Measurements from ENCODE around the gene GLE1. TPM values are rescaled to one million over a fixed set of nuclear protein-coding genes. Genes with fewer than 3 reads are reported as not detected.
"Not testable (repeated sequence)": the region's sequence is repeated elsewhere in the genome, so short reads cannot be mapped to it uniquely, and the experiment has no call there.

The GLE1 gene
- total and polyA plus RNA-seq, 2 donors, result 13.5 to 19.2 TPM

DNA sequence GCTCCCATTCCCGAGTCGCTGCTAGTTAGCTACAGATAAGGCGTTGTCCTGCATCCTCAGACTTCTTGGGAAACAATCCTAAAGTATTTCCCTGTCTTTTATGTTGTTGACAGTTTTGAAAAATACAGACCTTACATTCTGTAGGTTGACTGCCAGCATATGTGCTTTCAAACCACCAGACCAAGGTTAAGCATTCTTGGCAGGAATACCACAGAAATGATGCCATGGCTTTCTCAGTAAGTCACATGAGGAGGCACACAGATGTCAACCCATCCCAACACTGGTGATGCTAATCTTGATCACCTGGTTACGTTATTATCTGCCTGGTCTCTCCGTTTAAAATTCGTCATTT is 871 bp downstream of the GLE1 start:
- Histone ChIP-seq H3K36me3 (ENCODE audit: insufficient read depth) (peaks cover 5% of the 10 kb centered on the region), H3K4me3 (ENCODE audit: low read depth, low read length) (peak overlapping the region; percentile 69), H3K4me1 (ENCODE audit: insufficient read depth) (no peaks in the 10 kb centered on the region), H3K27ac (ENCODE audit: low read depth) (no peak overlapping the region)
- DNase-seq (ENCODE audit: extremely low spot score), result no peak
- 23% methylated on average over 6 of the region's 6 CpGs for WGBS

DNA sequence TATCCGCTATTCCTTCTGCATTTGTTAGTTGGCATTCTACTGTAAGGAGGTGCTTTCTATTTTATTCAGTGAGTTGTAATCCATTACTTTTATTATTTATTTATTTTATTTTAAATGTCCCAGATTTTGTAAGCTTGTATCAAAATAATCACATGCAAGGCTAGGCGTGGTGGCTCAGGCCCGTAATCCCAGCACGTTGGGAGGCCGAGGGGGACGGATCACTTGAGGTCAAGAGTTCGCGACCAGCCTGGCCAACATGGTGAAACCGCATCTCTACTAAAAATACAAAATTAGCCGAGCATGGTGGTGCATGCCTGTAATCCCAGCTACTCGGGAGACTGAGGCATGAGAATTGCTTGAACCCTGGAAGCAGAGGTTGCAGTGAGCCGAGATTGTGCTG is 1.4 kb downstream of the GLE1 start:
- not testable (repeated sequence) for H3K4me1 ChIP-seq (ENCODE audit: insufficient read depth); H3K4me3 ChIP-seq (ENCODE audit: low read depth, low read length); H3K27ac ChIP-seq (ENCODE audit: low read depth); H3K36me3 ChIP-seq (ENCODE audit: insufficient read depth); DNase-seq (ENCODE audit: extremely low spot score)
- 76% methylated on average over 12 of the region's 12 CpGs for WGBS

DNA sequence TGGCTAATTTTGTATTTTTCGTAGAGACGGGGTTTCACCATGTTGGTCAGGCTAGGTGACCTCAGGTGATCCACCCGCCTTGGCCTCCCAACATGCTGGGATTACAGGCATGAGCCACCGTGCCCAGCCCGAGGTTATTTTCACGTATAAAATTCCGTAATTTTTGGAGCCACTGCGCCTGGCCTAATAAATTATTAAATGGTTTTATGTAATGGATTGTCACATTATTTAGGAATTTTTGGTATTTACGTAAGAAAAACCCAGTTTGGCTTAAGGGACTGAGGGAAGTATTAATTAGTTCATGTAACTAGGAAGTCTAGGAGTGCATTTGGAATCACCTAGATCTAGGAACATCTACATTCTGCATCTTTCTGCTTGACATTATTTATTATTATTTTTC is 8.3 kb downstream of the GLE1 start:
- H3K36me3 ChIP-seq (ENCODE audit: insufficient read depth), result peaks cover 7% of the 10 kb centered on the region
- no peak overlapping the region for H3K27ac ChIP-seq (ENCODE audit: low read depth)
- no peaks in the 10 kb centered on the region for H3K4me1 ChIP-seq (ENCODE audit: insufficient read depth)
- WGBS, result 95% methylated on average over 9 of the region's 9 CpGs
- DNase-seq (ENCODE audit: extremely low spot score), result no peak
- no peak overlapping the region for H3K4me3 ChIP-seq (ENCODE audit: low read depth, low read length)

DNA sequence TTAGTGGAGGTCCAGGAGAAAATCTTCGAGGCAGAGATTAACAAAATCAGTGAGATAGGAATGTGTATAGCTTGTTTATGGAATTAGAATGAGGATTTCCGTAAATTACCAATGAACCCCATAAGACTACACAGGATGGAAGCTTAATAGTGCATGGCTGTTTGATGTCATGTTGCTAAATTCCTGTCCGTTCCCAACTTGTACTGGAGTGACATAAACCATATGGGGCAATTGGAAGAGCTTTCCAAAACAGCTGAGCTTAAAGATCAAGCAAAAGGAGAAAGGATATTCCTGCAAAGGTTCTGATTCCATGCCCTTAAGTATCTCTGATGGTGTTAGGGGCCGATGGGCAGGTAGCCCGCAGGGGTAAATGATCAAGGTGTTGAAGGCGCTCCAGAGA is 17.4 kb downstream of the GLE1 start:
- WGBS, result 77% methylated on average over 6 of the region's 6 CpGs
- H3K36me3 ChIP-seq (ENCODE audit: insufficient read depth), result peaks cover 9% of the 10 kb centered on the region
- no peak for DNase-seq (ENCODE audit: extremely low spot score)
- H3K27ac ChIP-seq (ENCODE audit: low read depth), result no peak overlapping the region
- H3K4me1 ChIP-seq (ENCODE audit: insufficient read depth), result peaks cover 3% of the 10 kb centered on the region
- no peak overlapping the region for H3K4me3 ChIP-seq (ENCODE audit: low read depth, low read length)

DNA sequence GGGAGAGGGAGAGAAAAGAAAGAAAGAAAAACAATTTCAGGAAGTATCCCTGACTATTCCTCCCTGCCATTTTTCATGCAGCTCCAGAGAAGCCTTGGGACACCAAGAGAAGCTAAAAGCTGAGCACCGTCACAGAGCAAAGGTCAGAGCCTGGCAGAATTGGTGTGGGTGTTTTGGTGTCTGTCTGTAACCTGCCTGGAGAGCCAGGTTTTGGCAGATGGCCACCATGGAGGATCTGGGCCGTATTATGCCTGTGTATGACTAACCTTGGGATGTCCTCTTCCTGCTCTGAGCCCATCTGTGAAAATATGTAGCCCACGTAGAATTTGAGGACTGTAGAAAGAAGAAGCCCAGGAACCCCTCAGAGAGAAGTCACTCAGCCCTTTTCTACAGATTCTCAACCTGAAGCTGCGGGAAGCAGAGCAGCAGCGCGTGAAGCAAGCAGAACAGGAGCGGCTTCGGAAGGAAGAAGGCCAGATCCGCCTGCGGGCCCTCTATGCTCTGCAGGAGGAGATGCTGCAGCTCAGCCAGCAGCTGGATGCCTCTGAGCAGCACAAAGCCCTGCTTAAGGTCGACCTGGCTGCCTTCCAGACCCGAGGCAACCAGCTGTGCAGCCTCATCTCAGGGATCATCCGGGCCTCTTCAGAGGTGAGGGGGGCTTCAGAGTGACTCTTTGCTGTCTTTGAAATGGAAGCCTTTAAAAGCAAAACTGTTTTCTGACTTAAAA is 18.8 kb downstream of the GLE1 start:
- no peak for DNase-seq (ENCODE audit: extremely low spot score)
- no peak overlapping the region for H3K27ac ChIP-seq (ENCODE audit: low read depth)

DNA sequence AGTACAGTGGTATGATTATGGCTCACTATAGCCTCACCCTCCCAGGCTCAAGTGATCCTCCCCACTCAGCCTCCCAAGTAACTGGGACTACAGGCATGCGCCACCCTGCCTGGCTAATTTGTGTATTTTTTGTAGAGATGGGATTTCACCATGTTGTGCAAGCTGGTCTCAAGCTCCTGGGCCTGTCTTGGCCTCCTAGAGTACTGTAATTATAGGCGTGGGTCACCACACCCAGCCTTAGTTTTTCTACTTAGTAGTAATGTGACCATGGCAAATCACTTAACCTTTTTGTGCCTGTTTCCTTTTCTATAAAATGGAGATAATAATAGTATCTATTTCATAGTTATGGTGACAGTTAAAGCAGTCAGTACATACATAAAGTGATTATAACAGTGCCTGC is 22.2 kb downstream of the GLE1 start:
- H3K4me3 ChIP-seq (ENCODE audit: low read depth, low read length), result no peak overlapping the region
- 93% methylated on average over 2 of the region's 2 CpGs for WGBS
- H3K36me3 ChIP-seq (ENCODE audit: insufficient read depth), result peaks cover 11% of the 10 kb centered on the region

More for the DNA sequence above, 18.8 kb downstream of the GLE1 start:
- WGBS, result 30% methylated on average over 13 of the region's 13 CpGs
- Histone ChIP-seq H3K4me1 (ENCODE audit: insufficient read depth) (peaks cover 3% of the 10 kb centered on the region), H3K36me3 (ENCODE audit: insufficient read depth) (peaks cover 11% of the 10 kb centered on the region), H3K4me3 (ENCODE audit: low read depth, low read length) (no peak overlapping the region)

DNA sequence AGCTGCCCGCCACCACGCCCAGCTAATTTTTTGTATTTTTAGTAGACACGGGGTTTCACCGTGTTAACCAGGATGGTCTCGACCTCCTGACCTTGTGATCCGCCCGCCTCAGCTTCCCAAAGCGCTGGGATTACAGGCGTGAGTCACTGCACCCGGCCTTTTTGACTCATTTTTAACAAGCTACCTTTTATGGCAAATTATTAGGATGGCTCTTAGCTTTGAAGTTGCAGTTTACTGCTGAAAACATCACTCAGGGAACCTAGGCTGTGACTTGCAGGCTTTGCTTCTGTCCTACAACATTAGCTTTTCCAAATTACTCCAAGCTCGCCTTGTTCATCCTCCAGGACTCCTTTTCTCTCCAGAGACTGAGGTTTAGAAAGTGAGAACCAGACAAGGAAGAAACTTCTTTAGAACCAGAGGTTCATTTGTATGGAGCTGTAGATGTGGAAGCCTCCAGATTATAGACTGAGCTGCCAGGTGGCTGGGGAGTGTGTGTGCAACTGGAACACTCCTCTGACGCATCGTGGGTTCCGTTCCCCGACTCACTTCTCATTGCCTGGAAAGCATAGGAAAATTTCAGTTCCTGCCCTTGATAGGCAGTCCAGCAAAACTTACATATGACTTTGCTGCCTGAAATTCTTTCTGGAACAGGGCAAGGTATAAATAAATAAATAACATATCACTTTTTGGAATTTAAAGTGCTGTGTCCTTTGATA is 24.1 kb downstream of the GLE1 start:
- H3K4me1 ChIP-seq (ENCODE audit: insufficient read depth), result peaks cover under 1% of the 10 kb centered on the region
- no peak for DNase-seq (ENCODE audit: extremely low spot score)
- H3K4me3 ChIP-seq (ENCODE audit: low read depth, low read length), result no peak overlapping the region
- no peak overlapping the region for H3K27ac ChIP-seq (ENCODE audit: low read depth)
- WGBS, result 67% methylated on average over 15 of the region's 15 CpGs
- peaks cover 12% of the 10 kb centered on the region for H3K36me3 ChIP-seq (ENCODE audit: insufficient read depth)

More for the DNA sequence above, 22.2 kb downstream of the GLE1 start:
- no peak for DNase-seq (ENCODE audit: extremely low spot score)
- peaks cover 3% of the 10 kb centered on the region for H3K4me1 ChIP-seq (ENCODE audit: insufficient read depth)
- no peak overlapping the region for H3K27ac ChIP-seq (ENCODE audit: low read depth)

DNA sequence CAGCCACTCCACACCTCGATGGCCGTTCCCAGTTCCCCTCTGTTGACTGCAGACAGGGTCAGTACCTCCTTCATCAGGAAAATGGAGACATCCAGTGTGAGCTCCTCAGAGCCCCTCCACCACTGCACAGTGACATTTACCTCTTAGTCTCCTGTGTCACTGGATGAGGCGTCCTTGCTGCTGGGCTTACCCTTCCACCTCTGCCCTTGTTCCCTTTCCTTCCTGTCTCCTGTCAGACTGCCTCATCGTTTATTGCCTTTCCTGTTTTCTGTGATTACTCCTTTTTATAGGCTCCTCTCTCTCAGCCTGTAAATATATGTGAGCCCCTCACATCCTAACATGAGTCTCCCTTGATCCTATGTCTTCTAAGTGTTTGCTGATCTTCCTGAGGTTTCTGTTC is 24.7 kb downstream of the GLE1 start:
- 64% methylated on average over 4 of the region's 4 CpGs for WGBS
- H3K4me3 ChIP-seq (ENCODE audit: low read depth, low read length), result no peak overlapping the region
- DNase-seq (ENCODE audit: extremely low spot score), result no peak
- no peak overlapping the region for H3K27ac ChIP-seq (ENCODE audit: low read depth)
- no peaks in the 10 kb centered on the region for H3K4me1 ChIP-seq (ENCODE audit: insufficient read depth)
- H3K36me3 ChIP-seq (ENCODE audit: insufficient read depth), result peaks cover 14% of the 10 kb centered on the region

DNA sequence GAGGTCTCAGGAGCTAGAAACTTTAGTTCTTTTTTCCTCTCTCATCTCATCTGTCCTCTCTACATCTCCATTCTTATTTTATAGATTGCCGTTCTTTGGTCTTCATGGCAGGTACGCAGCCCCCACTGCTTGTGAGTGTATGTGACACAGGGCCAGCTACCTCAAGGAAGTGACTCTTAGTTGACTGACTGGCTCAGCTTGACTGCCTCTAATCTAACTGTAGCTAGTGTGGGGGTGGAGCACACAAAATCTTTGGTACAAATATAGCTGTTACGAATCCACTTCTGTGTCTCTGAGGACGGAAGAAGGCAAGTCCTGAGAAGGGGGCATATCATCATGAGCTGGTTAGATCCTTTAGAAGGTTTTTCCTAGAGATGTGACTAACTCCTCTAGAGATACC is 28.1 kb downstream of the GLE1 start:
- DNase-seq (ENCODE audit: extremely low spot score), result no peak
- peaks cover 10% of the 10 kb centered on the region for H3K36me3 ChIP-seq (ENCODE audit: insufficient read depth)
- no peak overlapping the region for H3K27ac ChIP-seq (ENCODE audit: low read depth)
- no peak overlapping the region for H3K4me3 ChIP-seq (ENCODE audit: low read depth, low read length)
- H3K4me1 ChIP-seq (ENCODE audit: insufficient read depth), result no peaks in the 10 kb centered on the region
- 92% methylated on average over 4 of the region's 4 CpGs for WGBS

DNA sequence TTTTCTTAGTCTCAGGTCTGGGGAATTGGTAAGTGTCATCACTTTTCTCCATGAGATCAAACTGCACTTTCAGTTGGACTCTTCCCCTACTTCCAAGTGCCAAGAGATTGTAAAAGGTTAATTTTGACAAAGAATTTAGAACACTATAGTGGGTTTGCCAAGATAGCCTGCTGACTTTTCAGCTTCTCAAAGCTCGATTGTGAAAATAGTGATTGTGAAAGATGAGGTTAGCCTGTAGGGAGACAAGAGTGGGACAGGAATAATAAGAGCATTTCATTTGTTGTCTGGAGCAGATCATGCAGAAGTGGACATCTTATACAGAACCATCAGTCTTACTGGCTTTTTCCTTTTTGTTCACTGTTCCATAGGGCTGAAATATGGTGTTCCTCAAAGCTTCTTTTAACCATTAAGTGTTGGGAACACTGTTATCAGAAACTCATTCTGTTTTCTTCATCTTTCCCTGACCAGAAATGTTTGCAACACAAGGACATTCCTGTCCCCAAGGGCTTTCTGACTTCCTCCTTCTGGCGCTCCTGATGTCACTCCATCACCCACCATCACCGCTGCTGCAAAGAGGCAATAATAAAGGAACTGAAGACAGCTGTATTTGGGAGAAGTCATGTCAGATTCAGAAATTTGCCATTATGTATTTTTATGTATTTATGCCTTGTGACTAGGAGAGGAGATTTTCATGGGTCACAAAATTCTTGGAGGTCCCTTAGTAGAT is 36.3 kb downstream of the GLE1 start:
- no peaks in the 10 kb centered on the region for H3K36me3 ChIP-seq (ENCODE audit: insufficient read depth)
- DNase-seq (ENCODE audit: extremely low spot score), result no peak
- no peaks in the 10 kb centered on the region for H3K4me1 ChIP-seq (ENCODE audit: insufficient read depth)
- WGBS, result 76% methylated on average over 3 of the region's 3 CpGs
- no peak overlapping the region for H3K4me3 ChIP-seq (ENCODE audit: low read depth, low read length)
- no peak overlapping the region for H3K27ac ChIP-seq (ENCODE audit: low read depth)

DNA sequence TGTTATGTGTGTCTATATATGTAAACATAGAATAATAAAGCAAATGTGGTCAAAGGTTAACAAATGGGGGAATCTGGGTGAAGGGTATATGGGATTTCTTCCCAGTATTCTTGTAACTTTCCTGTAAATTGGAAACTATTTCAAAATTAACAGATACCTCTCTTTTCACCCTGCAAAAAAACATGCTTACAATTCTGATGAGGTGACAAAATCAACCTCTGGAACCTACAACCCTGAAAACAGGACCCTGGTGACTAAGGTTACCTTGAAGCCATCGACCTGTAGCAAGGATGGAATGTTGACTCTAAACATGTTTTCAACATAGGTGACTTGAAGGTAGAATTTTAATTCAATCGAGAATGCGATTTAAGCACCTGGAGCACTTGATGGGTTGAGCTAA is 42.0 kb downstream of the GLE1 start:
- Histone ChIP-seq H3K4me3 (ENCODE audit: low read depth, low read length) (no peak overlapping the region), H3K36me3 (ENCODE audit: insufficient read depth) (no peaks in the 10 kb centered on the region), H3K27ac (ENCODE audit: low read depth) (no peak overlapping the region), H3K4me1 (ENCODE audit: insufficient read depth) (no peaks in the 10 kb centered on the region)
- 77% methylated on average over 3 of the region's 3 CpGs for WGBS
- DNase-seq (ENCODE audit: extremely low spot score), result no peak

DNA sequence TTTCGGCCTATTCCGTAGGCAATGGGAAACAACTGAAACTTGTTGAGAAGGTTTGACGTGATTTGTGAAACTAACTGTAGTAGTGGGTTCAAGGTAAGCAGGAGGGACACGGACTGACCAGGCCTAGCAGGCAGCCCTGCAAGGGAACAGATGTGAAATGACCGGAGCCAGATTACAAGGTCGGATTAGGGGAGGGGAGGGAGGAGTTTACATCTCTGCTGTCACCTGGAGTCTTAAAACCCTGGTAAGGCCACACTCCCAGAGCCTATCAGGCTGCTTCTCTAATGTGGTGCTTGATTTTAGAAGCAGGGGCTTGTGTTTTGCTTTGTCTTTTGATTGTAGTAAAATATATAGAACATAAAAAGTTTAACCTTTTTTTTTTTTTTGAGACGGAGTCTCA is 44.4 kb downstream of the GLE1 start:
- Histone ChIP-seq H3K4me3 (ENCODE audit: low read depth, low read length) (no peak overlapping the region), H3K36me3 (ENCODE audit: insufficient read depth) (no peaks in the 10 kb centered on the region), H3K27ac (ENCODE audit: low read depth) (no peak overlapping the region), H3K4me1 (ENCODE audit: insufficient read depth) (no peaks in the 10 kb centered on the region)
- WGBS, result 81% methylated on average over 7 of the region's 7 CpGs
- no peak for DNase-seq (ENCODE audit: extremely low spot score)

DNA sequence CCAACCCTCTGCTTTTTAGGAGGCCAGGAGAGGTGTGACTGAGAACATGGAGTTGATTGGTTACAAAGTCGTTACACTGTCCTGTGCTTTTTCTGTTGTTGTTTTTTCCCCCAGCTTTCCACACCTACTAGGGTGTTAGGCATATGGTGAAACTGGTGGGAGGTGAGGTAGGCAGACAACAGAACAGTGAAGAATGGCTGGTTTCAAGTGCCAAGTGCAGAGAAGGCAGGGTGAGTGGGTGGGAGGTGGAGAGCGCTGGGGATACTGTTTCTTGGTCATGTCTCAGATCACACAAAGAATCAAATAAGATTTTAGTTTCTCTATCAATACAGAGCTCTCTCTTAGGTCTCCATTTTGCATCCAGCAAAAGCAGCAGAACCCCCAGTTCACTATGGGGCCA is 45.7 kb downstream of the GLE1 start:
- 60% methylated on average over 2 of the region's 2 CpGs for WGBS
- H3K4me1 ChIP-seq (ENCODE audit: insufficient read depth), result no peaks in the 10 kb centered on the region
- peak overlapping the region; percentile 48 for H3K27ac ChIP-seq (ENCODE audit: low read depth)
- H3K4me3 ChIP-seq (ENCODE audit: low read depth, low read length), result no peak overlapping the region
- no peak for DNase-seq (ENCODE audit: extremely low spot score)
- H3K36me3 ChIP-seq (ENCODE audit: insufficient read depth), result no peaks in the 10 kb centered on the region
